ENCODE data around the gene UBASH3B. TPM values are rescaled to one million over a fixed set of nuclear protein-coding genes. Genes with fewer than 3 reads are reported as not detected.
A peak's percentile ranks its signal among the peaks of the same experiment; 100 is the strongest.

Gene UBASH3B
- total and polyA plus RNA-seq, 2 of the 13 experiments (the other 11 are each of a cell fraction or from before 2014, with no cell fraction given), result 4.4 to 7.6 TPM

DNA sequence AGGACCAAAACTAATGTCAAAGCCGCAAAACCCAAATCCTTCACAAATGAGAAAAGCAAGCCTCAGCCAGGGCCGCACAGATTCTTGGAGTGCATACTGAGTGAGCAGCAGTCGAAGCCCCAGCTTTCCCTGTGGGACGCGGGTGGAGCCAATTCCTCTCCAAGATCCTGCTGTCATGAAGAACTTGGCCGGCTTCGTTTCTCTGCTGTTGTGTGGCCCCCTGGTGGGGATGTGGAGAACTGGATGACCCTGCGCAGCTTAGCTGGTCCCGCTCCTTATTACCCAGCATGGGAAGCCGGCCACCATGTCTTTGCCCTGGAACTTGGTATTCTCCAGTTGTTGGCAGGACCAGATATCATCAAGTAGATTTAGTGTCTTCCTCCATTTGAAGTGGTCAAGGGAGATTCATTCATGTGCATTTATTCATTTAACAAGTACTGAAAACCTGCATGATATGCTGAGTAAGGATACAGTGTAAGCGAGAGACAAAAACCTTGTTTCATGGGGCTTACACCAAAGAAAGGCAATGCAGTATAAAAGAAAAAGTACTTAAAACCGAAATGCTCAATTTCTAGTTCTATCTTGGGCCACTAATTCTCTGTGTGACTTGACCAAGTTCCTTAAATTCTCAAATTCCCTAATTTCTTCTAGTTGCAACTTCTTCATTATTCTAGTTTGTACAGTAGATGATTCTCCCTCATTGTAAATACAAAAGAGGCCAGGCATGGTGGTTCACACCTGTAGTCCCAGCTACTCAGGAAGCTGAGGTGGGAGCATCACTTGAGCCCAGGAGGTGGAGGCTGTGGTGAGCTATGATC, 126.1 kb downstream of the UBASH3B start (continued):
- TF ChIP-seq, protein P1, sequence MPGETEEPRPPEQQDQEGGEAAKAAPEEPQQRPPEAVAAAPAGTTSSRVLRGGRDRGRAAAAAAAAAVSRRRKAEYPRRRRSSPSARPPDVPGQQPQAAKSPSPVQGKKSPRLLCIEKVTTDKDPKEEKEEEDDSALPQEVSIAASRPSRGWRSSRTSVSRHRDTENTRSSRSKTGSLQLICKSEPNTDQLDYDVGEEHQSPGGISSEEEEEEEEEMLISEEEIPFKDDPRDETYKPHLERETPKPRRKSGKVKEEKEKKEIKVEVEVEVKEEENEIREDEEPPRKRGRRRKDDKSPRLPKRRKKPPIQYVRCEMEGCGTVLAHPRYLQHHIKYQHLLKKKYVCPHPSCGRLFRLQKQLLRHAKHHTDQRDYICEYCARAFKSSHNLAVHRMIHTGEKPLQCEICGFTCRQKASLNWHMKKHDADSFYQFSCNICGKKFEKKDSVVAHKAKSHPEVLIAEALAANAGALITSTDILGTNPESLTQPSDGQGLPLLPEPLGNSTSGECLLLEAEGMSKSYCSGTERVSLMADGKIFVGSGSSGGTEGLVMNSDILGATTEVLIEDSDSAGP (CRISPR knock-in tag; IDR thresholded peaks at IDR 0.05; ENCODE audit: borderline replicate concordance), result peak; percentile 34; the same call in 1 of the 2 replicates
- TF ChIP-seq STAG1 (CRISPR knock-in tag; IDR thresholded peaks at IDR 0.05), result peak; percentile 92
- 0 out of 2 replicates have a peak, but pooled peaks have one; percentile 16 for TF ChIP-seq IRF2 (CRISPR knock-in tag; IDR thresholded peaks at IDR 0.05)
- TF ChIP-seq, protein P2, sequence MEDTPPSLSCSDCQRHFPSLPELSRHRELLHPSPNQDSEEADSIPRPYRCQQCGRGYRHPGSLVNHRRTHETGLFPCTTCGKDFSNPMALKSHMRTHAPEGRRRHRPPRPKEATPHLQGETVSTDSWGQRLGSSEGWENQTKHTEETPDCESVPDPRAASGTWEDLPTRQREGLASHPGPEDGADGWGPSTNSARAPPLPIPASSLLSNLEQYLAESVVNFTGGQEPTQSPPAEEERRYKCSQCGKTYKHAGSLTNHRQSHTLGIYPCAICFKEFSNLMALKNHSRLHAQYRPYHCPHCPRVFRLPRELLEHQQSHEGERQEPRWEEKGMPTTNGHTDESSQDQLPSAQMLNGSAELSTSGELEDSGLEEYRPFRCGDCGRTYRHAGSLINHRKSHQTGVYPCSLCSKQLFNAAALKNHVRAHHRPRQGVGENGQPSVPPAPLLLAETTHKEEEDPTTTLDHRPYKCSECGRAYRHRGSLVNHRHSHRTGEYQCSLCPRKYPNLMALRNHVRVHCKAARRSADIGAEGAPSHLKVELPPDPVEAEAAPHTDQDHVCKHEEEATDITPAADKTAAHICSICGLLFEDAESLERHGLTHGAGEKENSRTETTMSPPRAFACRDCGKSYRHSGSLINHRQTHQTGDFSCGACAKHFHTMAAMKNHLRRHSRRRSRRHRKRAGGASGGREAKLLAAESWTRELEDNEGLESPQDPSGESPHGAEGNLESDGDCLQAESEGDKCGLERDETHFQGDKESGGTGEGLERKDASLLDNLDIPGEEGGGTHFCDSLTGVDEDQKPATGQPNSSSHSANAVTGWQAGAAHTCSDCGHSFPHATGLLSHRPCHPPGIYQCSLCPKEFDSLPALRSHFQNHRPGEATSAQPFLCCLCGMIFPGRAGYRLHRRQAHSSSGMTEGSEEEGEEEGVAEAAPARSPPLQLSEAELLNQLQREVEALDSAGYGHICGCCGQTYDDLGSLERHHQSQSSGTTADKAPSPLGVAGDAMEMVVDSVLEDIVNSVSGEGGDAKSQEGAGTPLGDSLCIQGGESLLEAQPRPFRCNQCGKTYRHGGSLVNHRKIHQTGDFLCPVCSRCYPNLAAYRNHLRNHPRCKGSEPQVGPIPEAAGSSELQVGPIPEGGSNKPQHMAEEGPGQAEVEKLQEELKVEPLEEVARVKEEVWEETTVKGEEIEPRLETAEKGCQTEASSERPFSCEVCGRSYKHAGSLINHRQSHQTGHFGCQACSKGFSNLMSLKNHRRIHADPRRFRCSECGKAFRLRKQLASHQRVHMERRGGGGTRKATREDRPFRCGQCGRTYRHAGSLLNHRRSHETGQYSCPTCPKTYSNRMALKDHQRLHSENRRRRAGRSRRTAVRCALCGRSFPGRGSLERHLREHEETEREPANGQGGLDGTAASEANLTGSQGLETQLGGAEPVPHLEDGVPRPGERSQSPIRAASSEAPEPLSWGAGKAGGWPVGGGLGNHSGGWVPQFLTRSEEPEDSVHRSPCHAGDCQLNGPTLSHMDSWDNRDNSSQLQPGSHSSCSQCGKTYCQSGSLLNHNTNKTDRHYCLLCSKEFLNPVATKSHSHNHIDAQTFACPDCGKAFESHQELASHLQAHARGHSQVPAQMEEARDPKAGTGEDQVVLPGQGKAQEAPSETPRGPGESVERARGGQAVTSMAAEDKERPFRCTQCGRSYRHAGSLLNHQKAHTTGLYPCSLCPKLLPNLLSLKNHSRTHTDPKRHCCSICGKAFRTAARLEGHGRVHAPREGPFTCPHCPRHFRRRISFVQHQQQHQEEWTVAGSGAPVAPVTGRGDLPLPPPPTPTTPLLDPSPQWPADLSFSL (CRISPR knock-in tag; IDR thresholded peaks at IDR 0.05), result no peak
- no peak for TF ChIP-seq CBX2 (IDR thresholded peaks at IDR 0.05; ENCODE audit: low read depth, low read length)
- no peak for TF ChIP-seq CBX2 (CRISPR knock-in tag; IDR thresholded peaks at IDR 0.05; ENCODE audit: low read depth)
- TF ChIP-seq ZNF24 (IDR thresholded peaks at IDR 0.05), result no peak
- no peak for TF ChIP-seq FLYWCH1 (CRISPR knock-in tag; IDR thresholded peaks at IDR 0.05)
- no peak for TF ChIP-seq PAF1 (CRISPR knock-in tag; IDR thresholded peaks at IDR 0.05)
- no peak for TF ChIP-seq ZNF670 (CRISPR knock-in tag; IDR thresholded peaks at IDR 0.05; ENCODE audit: borderline replicate concordance)
- TF ChIP-seq, protein P3, sequence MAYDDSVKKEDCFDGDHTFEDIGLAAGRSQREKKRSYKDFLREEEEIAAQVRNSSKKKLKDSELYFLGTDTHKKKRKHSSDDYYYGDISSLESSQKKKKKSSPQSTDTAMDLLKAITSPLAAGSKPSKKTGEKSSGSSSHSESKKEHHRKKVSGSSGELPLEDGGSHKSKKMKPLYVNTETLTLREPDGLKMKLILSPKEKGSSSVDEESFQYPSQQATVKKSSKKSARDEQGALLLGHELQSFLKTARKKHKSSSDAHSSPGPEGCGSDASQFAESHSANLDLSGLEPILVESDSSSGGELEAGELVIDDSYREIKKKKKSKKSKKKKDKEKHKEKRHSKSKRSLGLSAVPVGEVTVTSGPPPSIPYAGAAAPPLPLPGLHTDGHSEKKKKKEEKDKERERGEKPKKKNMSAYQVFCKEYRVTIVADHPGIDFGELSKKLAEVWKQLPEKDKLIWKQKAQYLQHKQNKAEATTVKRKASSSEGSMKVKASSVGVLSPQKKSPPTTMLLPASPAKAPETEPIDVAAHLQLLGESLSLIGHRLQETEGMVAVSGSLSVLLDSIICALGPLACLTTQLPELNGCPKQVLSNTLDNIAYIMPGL (CRISPR knock-in tag; IDR thresholded peaks at IDR 0.05; ENCODE audit: borderline replicate concordance in 1 of 2, low read depth in 1 of 2), result peak in 1 of 2 experiments; percentile 63; a peak in 1 of 4 replicates
- TF ChIP-seq ERF (CRISPR knock-in tag; IDR thresholded peaks at IDR 0.05), result 0 out of 2 replicates have a peak, but pooled peaks have one; percentile 37
- TF ChIP-seq RAD21 (CRISPR knock-in tag; IDR thresholded peaks at IDR 0.05), result peak; percentile 81
- no peak for TF ChIP-seq HOXA5 (CRISPR knock-in tag; IDR thresholded peaks at IDR 0.05)
- TF ChIP-seq ZNF816 (CRISPR knock-in tag; IDR thresholded peaks at IDR 0.05; ENCODE audit: borderline replicate concordance), result no peak
- 0 out of 2 replicates have a peak, but pooled peaks have one; percentile 16 for TF ChIP-seq GATAD2A (CRISPR knock-in tag; IDR thresholded peaks at IDR 0.05)
- TF ChIP-seq, protein P4, sequence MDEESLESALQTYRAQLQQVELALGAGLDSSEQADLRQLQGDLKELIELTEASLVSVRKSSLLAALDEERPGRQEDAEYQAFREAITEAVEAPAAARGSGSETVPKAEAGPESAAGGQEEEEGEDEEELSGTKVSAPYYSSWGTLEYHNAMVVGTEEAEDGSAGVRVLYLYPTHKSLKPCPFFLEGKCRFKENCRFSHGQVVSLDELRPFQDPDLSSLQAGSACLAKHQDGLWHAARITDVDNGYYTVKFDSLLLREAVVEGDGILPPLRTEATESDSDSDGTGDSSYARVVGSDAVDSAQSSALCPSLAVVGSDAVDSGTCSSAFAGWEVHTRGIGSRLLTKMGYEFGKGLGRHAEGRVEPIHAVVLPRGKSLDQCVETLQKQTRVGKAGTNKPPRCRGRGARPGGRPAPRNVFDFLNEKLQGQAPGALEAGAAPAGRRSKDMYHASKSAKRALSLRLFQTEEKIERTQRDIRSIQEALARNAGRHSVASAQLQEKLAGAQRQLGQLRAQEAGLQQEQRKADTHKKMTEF (CRISPR knock-in tag; IDR thresholded peaks at IDR 0.05), result 0 out of 2 replicates have a peak, but pooled peaks have one; percentile 43
- 0 out of 2 replicates have a peak, but pooled peaks have one; percentile 57 for TF ChIP-seq ZFP82 (CRISPR knock-in tag; IDR thresholded peaks at IDR 0.05; ENCODE audit: borderline replicate concordance)

All from HepG2 (cell line).